ENCODE results near the gene MRPL57.
"Not testable (repeated sequence)": the region's sequence is repeated elsewhere in the genome, so short reads cannot be mapped to it uniquely, and the experiment has no call there.

MRPL57 gene

GRCh38 chr13:21176215-21176981, at the start of gene MRPL57, which contains the start of gene SKA3:
TSS of gene MRPL57 (plus strand) at chr13:21176658. CDS start at chr13:21176917, 259 bp downstream.
TSS of gene SKA3 (minus strand) at chr13:21176552. CDS start at chr13:21176477, 75 bp downstream.
- DNase-seq (ENCODE audit: low spot score): peak; percentile 94

DNA sequence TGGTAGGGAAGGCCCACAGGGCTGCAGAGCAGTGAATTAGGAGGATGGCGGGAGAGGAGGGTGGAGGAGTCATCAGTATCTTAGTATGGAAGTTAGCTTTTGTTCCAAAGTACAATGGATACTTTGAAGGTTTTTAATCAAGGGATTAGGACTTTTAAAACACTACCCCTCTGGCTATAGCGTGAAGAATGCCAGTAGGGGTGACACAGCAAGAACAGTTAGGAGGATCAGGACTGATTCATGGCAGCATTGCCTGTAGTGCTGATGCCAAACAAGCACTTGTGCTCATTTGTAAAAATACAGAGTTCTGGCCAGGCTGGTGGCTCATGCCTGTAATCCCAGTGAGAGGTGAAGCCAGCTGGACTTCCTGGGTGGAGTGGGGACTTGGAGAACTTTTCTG, 46.3 kb upstream of the MRPL57 start:
- DNase-seq (ENCODE audit: low spot score): no peak

GRCh38 chr13:21133077-21133476, 43.4 kb upstream of the MRPL57 start:
- no peak for DNase-seq (ENCODE audit: low spot score)

DNA sequence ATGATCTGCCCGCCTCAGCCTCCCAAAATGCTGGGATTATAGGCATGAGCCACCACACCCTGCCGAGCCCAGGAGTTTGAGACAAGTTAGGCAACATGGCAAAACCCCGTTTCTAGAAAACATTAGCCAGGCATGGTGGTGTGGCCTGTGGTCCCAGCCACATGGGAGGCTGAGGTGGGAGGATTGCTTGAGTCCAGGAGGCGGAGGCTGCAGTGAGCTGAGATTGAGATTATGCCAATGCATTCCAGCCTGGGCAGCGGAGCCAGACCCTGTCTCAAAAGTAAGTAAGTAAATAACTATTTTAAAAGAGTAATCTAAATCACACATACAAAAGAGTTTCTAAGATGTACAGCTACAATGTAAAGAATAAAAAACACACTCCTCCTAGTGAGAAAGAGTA, 42.0 kb upstream of the MRPL57 start:
- no peak for DNase-seq (ENCODE audit: low spot score)

- DNase-seq (ENCODE audit: low spot score): not testable (repeated sequence)
Measured at GRCh38 chr13:21135833-21136232, 40.6 kb upstream of the MRPL57 start.

DNA sequence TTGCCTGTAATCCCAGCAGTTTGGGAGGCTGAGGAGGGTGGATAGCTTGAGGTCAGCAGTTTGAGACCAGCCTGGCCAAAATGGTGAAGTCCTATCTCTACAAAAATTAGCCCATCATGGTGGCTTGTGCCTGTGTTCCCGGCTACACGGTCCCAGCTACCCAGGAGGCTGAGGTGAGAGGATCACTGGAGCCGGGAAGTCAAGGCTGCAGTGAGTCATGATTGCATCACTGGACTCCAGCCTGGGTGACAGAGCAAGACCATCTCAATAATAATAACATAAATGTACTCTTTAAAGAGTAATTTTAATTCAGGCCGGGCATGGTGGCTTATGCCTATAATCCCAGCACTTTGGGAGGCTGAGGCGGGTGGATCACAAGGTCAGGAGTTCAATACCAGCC, 38.8 kb upstream of the MRPL57 start:
- DNase-seq (ENCODE audit: low spot score): peak; percentile 30

DNA sequence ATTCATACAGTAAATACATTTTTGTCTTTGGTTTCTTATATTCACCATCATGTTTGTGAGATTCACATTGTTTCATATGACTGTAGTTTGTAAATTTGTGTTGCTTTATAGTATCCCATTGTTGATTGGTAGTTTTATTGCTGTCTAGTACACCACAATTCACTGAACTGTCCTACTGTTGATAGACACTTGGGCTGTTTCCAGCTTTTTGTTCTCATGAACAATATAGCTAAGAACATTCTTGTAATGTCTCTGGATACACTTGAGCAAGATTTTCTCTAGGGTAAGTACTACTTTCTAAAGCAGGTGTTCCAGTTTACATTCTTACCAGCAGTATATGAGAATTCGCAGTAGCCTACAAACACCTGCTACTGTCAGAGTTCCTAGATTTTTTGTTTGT, 37.9 kb upstream of the MRPL57 start:
- DNase-seq (ENCODE audit: low spot score): no peak

- no peak for DNase-seq (ENCODE audit: low spot score)
Measured at GRCh38 chr13:21139374-21139773, 37.1 kb upstream of the MRPL57 start.

DNA sequence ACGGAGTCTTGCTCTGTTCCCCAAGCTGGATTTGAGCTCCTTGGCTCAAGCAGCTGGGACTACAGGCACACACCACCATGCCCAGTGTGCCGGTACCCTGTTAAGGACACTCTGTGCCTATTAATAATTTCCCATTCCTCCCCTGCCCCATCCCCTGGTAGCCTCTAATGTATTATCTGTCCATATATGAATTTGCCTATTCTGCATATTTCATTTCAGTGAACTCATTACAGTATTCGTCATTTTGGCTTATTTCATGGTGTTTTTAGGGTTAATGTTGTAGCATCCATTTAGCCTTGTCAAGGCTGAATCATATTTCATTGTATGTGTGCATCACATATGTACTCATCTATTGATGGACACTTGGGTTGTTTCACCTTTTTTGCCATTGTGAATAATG, 33.7 kb upstream of the MRPL57 start:
- DNase-seq (ENCODE audit: low spot score): no peak

DNA sequence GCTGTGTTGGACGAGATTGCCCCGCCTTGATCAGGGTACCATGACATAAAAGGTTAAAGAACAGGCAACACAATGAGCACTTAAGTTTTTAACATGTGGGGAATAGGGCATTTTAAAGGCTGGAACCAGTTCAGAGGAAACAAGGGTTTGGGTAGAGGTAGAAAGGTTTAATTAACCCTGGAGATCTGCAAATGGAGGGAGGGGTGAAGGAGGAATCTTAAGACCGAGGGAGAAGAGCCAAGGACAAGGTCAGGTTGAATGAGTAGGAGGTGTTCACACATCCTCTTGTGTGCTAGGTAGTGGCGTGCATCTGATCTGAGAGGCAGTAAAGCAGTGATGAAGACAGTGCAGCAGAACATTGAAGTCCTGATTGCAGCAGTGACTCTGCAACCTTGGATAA, 28.6 kb upstream of the MRPL57 start:
- DNase-seq (ENCODE audit: low spot score): no peak

- no peak for DNase-seq (ENCODE audit: low spot score)
Measured at GRCh38 chr13:21148557-21149258, 27.8 kb upstream of the MRPL57 start.

DNA sequence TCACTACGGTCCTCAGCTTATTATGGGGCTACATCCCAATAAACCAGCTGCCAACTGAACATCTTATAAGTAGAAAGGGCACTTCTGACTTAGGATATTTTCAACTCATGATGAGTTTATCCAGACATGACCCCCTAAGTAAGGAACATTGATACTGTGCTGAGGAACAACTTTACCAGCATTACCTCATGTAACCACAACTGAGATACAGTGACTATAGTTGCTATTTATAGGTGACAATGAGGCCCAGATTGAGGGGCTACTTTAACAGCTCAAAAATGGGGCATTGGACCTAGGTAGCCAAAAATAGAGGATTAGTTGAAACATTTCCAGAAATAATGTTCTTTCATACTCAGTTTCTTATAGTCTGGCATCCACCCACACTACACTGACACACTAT, 26.9 kb upstream of the MRPL57 start:
- DNase-seq (ENCODE audit: low spot score): no peak

DNA sequence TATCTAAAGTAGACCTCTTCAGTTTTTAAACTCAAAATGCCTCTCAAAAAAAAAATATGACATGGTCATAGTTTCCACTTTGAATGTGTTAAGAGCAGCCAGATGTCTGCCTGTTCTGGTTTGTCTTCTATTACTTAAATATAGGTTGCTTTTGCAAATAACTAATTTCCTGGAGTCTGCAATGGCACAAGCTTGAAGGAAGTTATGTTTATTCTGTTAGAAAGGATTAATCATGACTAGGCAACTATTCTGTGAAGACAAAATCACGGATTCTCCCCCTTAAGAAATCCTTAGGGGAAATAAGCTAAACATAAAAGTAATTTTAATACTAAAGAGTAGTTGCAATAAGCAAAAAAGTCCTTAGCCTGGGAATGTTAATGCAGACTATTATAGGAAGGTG, 26.4 kb upstream of the MRPL57 start:
- DNase-seq (ENCODE audit: low spot score): no peak

- no peak for DNase-seq (ENCODE audit: low spot score)
Measured at GRCh38 chr13:21152251-21152899, 24.1 kb upstream of the MRPL57 start.

GRCh38 chr13:21164631-21165030, 11.8 kb upstream of the MRPL57 start:
- DNase-seq (ENCODE audit: low spot score): no peak

- DNase-seq (ENCODE audit: low spot score): not testable (repeated sequence)
Measured at GRCh38 chr13:21165606-21166005, 10.9 kb upstream of the MRPL57 start.

DNA sequence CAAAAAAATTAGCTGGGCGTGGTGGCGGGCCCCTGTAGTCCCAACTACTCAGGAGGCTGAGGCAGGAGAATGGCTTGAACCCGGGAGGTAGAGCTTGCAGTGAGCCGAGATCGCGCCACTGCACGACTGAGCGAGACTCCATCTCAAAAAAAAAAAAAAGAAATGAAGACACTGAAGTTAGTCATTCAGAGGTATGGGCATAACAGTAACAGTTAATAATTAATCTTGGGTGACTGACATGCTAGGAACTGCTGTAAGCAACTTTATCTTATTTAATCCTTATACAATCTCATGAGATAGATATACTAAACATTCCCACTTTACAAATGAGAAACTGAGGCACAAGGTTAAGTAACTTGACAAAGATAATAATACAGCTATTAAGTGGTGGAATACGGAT, 5.0 kb upstream of the MRPL57 start:
- no peak for DNase-seq (ENCODE audit: low spot score)

GRCh38 chr13:21173767-21174166, 2.7 kb upstream of the MRPL57 start:
- not testable (repeated sequence) for DNase-seq (ENCODE audit: low spot score)

DNA sequence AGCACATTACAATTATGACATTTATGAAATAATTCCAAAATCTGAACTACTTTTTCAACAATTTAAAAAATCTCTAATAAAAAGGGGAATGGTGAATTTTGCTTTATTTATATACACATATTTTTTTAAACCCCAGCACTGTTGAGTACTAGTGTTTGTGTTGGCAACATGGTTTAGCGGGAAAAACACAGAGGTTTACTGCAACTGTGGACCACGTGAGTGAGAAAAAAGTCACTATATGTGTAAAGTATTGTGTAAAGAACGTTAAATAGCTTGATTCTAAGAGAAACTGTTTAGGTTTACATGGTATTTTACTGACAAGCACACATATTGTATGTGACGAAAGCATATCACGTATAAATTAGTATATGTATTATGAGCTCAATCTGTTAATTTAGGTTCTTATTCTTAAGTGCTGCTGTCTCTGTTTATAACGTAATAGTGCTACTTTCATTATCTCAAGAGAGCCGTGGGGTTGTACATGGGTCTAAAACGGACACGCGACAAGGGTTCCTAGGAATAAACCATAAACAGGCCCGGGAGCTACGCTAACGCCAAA, 723 bp upstream of the MRPL57 start:
- DNase-seq (ENCODE audit: low spot score): no peak

- no peak for DNase-seq (ENCODE audit: low spot score)
Measured at GRCh38 chr13:21176982-21177284, 475 bp downstream of the MRPL57 start.

DNA sequence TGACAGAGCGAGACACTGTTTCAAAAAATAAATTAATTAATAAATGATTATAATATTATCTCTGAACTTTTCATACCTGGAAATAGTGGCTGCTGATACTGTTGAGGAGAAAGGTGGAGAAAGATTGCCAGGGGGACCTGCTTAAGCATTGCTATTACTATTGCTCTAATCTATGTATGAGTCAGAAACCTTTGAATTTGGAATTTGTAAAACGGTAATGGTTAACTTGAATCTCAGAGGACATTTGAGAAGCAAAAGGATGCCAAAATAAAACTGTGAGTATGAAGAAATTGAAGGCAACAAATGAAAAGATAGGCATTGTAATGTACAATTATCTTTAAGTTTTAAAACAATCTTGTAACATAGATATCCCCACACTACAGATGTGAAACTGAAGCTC, 5.2 kb downstream of the MRPL57 start:
- DNase-seq (ENCODE audit: low spot score): no peak

DNA sequence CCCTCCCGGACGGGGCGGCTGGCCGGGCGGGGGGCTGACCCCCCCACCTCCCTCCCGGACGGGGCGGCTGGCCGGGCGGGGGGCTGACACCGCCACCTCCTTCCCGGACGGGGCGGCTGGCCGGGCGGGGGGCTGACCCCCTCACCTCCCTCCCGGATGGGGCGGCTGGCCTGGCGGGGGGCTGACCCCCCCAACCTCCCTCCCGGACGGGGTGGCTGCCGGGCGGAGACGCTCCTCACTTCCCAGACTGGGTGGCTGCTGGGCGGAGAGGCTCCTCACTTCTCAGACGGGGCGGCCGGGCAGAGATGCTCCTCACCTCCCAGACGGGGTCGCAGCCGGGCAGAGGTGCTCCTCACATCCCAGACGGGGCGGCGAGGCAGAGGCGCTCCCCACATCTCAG, 10.0 kb downstream of the MRPL57 start:
- DNase-seq (ENCODE audit: low spot score): not testable (repeated sequence)

- DNase-seq (ENCODE audit: low spot score): not testable (repeated sequence)
Measured at GRCh38 chr13:21194756-21195155, 18.3 kb downstream of the MRPL57 start.
